Osteocyte (in vitro differentiated cells): ENCODE results near the gene TTC24. TPM values are rescaled to one million over a fixed set of nuclear protein-coding genes. Genes with fewer than 3 reads are reported as not detected.

Experiments used
- DNase-seq: peaks from one replicate; pipeline ENCODE4 v3.0.0; 2021; ENCODE audit warnings: mixed read lengths; ENCODE audit not compliant: unreplicated experiment; ENCODE audit errors: extremely low spot score
- H3K27ac Mint-ChIP-seq: one replicate; pipeline ENCODE4 v1.8.0; 2021; ENCODE audit warnings: mild to moderate bottlenecking, mixed read lengths; ENCODE audit not compliant: unreplicated experiment
- H3K27me3 Mint-ChIP-seq: one replicate; pipeline ENCODE4 v1.8.0; 2021; ENCODE audit warnings: mixed read lengths; ENCODE audit not compliant: unreplicated experiment
- H3K36me3 Mint-ChIP-seq: one replicate; pipeline ENCODE4 v1.8.0; 2021; ENCODE audit warnings: mixed read lengths; ENCODE audit not compliant: unreplicated experiment
- H3K4me1 Mint-ChIP-seq: one replicate; pipeline ENCODE4 v1.8.0; 2021; ENCODE audit warnings: mixed read lengths; ENCODE audit not compliant: unreplicated experiment
- H3K4me3 Mint-ChIP-seq: one replicate; pipeline ENCODE4 v1.8.0; 2021; ENCODE audit warnings: mild to moderate bottlenecking, moderate library complexity, mixed read lengths; ENCODE audit not compliant: unreplicated experiment
- H3K9me3 Mint-ChIP-seq: one replicate; pipeline ENCODE4 v1.8.0; 2021; ENCODE audit warnings: mixed read lengths; ENCODE audit not compliant: unreplicated experiment
- CTCF ChIP-seq: fragments of 200-600 bp; sonication (generic); IDR thresholded peaks from 2 replicates; pipeline ENCODE4 v1.5.0; 2021; ENCODE audit warnings: antibody characterized with exemption, mild to moderate bottlenecking, moderate library complexity
- total RNA-seq: library from RNA; stranded (reverse); gene quantifications from 2 replicates; pipeline ENCODE4 v1.2.1, GENCODE V29; 2021

The TTC24 gene
- total RNA-seq, 1 donor from 2014 or later: not detected

GRCh38 chr1:156534424-156535060, 45.0 kb upstream of the TTC24 start:
- H3K36me3 Mint-ChIP-seq: peaks cover 6% of the 10 kb centered on the region
- no peaks in the 10 kb centered on the region for H3K9me3 Mint-ChIP-seq
- no peak for DNase-seq
- no peaks in the 10 kb centered on the region for H3K4me1 Mint-ChIP-seq
- TF ChIP-seq CTCF: no peak
- H3K27ac Mint-ChIP-seq: no peak overlapping the region
- no peak overlapping the region for H3K4me3 Mint-ChIP-seq
- H3K27me3 Mint-ChIP-seq: no peaks in the 10 kb centered on the region

GRCh38 chr1:156537027-156537426, 42.5 kb upstream of the TTC24 start:
- H3K27me3 Mint-ChIP-seq: no peaks in the 10 kb centered on the region
- no peak overlapping the region for H3K4me3 Mint-ChIP-seq
- no peak overlapping the region for H3K27ac Mint-ChIP-seq
- no peak for TF ChIP-seq CTCF
- no peaks in the 10 kb centered on the region for H3K4me1 Mint-ChIP-seq
- peaks cover 6% of the 10 kb centered on the region for H3K36me3 Mint-ChIP-seq
- H3K9me3 Mint-ChIP-seq: no peaks in the 10 kb centered on the region
- DNase-seq: no peak

- Mint-ChIP-seq H3K36me3 (peaks cover 9% of the 10 kb centered on the region), H3K27ac (no peak overlapping the region), H3K4me3 (no peak overlapping the region), H3K4me1 (no peaks in the 10 kb centered on the region), H3K27me3 (no peaks in the 10 kb centered on the region), H3K9me3 (no peaks in the 10 kb centered on the region)
- DNase-seq: no peak
- no peak for TF ChIP-seq CTCF
Measured at GRCh38 chr1:156538711-156539440, 40.6 kb upstream of the TTC24 start.

GRCh38 chr1:156539818-156540355, 39.6 kb upstream of the TTC24 start:
- H3K4me1 Mint-ChIP-seq: no peaks in the 10 kb centered on the region
- no peak overlapping the region for H3K4me3 Mint-ChIP-seq
- no peak for TF ChIP-seq CTCF
- no peaks in the 10 kb centered on the region for H3K27me3 Mint-ChIP-seq
- DNase-seq: no peak
- H3K9me3 Mint-ChIP-seq: no peaks in the 10 kb centered on the region
- H3K27ac Mint-ChIP-seq: no peak overlapping the region
- peaks cover 9% of the 10 kb centered on the region for H3K36me3 Mint-ChIP-seq

- Mint-ChIP-seq H3K27ac (no peak overlapping the region), H3K9me3 (no peaks in the 10 kb centered on the region), H3K27me3 (no peaks in the 10 kb centered on the region), H3K4me3 (no peak overlapping the region), H3K36me3 (peaks cover 9% of the 10 kb centered on the region), H3K4me1 (no peaks in the 10 kb centered on the region)
- DNase-seq: no peak
- TF ChIP-seq CTCF: no peak
Measured at GRCh38 chr1:156540955-156541354, 38.6 kb upstream of the TTC24 start.
